GM10847 (cell line): ENCODE data around the gene SREK1.

ENCODE experiments used
- POLR2A ChIP-seq: IDR thresholded peaks from 2 replicates; pipeline ENCODE4 v1.6.1; 2011; ENCODE audit not compliant: insufficient read length; ENCODE audit errors: extremely low read depth

Gene SREK1

DNA sequence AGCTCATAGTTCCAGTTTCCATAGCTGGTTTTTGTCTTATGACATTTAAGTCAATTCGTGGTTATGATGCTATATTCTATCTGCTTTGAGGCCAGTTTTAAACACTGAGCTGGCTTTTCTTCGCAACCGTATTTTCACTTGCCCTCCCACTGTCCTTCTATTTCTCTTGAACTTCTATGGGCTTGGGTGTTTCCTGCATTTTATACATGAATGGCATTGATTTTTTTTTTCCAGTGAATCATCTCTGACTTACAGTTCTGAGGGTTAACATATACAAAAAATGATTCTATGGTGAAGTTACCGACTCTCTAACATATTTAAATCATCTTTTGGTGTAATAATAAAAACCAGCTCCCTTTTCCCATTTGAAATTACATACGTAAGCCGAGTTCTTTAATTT lies 88.2 kb downstream of the SREK1 start:
- TF ChIP-seq POLR2A = no peak

DNA sequence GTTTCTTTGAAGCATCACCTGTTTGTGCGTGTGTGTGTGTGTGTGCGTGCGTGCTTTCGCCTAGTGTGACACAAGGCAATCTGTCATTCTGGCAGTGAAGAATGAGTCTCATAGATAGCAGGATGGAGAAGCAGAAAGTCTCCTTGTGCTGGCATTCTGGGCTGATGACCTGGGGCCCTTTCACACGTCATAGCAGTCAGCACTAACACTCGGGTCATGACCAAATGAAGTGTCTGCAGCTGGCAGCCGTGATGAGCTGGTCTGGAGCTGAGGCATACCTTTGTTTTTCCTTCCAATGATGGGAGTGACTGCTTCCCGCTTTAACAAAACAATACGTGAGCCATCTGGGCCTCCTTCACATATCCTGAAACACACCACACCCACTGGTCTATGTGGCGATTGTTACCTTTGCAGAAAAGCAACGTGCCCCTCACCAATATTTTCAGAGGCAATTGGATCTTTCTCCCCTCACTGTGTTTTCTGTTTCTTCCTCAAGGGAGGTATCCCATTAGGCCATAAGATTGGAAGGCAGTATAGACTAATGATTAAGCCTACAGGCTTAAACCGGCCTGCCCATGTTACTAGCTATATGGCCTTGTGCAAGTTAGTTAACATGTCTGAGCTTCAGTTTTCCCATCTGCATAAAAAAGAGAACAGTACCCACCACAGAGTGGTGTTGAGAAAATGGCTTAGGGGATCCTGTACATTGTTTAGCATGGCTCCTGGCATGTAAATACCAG lies 88.8 kb downstream of the SREK1 start:
- TF ChIP-seq POLR2A = no peak
